Measurements from ENCODE around the gene NOL9. TPM values are rescaled to one million over a fixed set of nuclear protein-coding genes. Genes with fewer than 3 reads are reported as not detected.
A peak's percentile ranks its signal among the peaks of the same experiment; 100 is the strongest.

Gene NOL9
- total and polyA plus RNA-seq, 9 of the 15 experiments (the other 6 are each of a cell fraction or from before 2014, with no cell fraction given), result 5.6 to 76.5 (median 47.3) TPM

DNA sequence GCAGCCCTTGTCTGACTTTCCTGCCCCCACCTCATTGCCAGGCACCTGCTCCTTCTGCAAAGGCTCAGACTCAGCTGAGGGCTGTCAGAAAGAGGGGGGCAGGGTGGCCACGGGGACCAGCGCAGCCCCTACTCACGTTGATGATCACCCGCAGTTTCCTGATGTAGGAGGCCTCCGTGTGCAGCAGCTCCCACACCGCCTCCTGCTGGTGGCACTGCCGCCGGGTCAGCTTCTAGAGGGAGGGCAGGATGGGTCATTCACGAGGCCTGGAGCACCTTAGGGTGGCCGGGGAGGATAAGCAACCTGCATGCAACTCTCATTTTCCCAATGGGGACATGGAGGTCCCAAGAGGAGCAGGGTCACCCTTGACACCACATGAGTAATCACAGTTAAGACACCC lies 81.9 kb downstream of the NOL9 start (continued):
- TF ChIP-seq, protein P1, sequence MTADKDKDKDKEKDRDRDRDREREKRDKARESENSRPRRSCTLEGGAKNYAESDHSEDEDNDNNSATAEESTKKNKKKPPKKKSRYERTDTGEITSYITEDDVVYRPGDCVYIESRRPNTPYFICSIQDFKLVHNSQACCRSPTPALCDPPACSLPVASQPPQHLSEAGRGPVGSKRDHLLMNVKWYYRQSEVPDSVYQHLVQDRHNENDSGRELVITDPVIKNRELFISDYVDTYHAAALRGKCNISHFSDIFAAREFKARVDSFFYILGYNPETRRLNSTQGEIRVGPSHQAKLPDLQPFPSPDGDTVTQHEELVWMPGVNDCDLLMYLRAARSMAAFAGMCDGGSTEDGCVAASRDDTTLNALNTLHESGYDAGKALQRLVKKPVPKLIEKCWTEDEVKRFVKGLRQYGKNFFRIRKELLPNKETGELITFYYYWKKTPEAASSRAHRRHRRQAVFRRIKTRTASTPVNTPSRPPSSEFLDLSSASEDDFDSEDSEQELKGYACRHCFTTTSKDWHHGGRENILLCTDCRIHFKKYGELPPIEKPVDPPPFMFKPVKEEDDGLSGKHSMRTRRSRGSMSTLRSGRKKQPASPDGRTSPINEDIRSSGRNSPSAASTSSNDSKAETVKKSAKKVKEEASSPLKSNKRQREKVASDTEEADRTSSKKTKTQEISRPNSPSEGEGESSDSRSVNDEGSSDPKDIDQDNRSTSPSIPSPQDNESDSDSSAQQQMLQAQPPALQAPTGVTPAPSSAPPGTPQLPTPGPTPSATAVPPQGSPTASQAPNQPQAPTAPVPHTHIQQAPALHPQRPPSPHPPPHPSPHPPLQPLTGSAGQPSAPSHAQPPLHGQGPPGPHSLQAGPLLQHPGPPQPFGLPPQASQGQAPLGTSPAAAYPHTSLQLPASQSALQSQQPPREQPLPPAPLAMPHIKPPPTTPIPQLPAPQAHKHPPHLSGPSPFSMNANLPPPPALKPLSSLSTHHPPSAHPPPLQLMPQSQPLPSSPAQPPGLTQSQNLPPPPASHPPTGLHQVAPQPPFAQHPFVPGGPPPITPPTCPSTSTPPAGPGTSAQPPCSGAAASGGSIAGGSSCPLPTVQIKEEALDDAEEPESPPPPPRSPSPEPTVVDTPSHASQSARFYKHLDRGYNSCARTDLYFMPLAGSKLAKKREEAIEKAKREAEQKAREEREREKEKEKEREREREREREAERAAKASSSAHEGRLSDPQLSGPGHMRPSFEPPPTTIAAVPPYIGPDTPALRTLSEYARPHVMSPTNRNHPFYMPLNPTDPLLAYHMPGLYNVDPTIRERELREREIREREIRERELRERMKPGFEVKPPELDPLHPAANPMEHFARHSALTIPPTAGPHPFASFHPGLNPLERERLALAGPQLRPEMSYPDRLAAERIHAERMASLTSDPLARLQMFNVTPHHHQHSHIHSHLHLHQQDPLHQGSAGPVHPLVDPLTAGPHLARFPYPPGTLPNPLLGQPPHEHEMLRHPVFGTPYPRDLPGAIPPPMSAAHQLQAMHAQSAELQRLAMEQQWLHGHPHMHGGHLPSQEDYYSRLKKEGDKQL (CRISPR knock-in tag; IDR thresholded peaks at IDR 0.05; ENCODE audit: borderline replicate concordance), result no peak
- TF ChIP-seq FOXJ2 (tag; IDR thresholded peaks at IDR 0.05) (no peak), CREM (IDR thresholded peaks at IDR 0.05; ENCODE audit: low read depth) (peak; percentile 31; the same call in 1 of the 2 replicates), TAF1 (IDR thresholded peaks at IDR 0.05; ENCODE audit: control insufficient read depth, extremely low read depth, insufficient read depth, low read length, severe bottlenecking) (no peak), HCFC1 (IDR thresholded peaks at IDR 0.05; ENCODE audit: low read depth, low read length) (peak; percentile 45), NR3C1 (CRISPR knock-in tag; IDR thresholded peaks at IDR 0.05) (no peak), ZNF764 (CRISPR knock-in tag; IDR thresholded peaks at IDR 0.05; ENCODE audit: low read depth) (peak; percentile 74), XRCC5 (IDR thresholded peaks at IDR 0.05; ENCODE audit: low read depth, low read length) (0 out of 2 replicates have a peak, but pooled peaks have one; percentile 54), ZNF589 (CRISPR knock-in tag; IDR thresholded peaks at IDR 0.05; ENCODE audit: low read depth) (no peak), TAF7 (tag; IDR thresholded peaks at IDR 0.05) (no peak), ZNF263 (CRISPR knock-in tag; IDR thresholded peaks at IDR 0.05; ENCODE audit: borderline replicate concordance) (peak; percentile 14; the same call in 1 of the 2 replicates), CREB1 (IDR thresholded peaks at IDR 0.05) (no peak), CREB1 (CRISPR knock-in tag; IDR thresholded peaks at IDR 0.05) (peak; percentile 51; the same call in 1 of the 2 replicates)
- TF ChIP-seq, protein P2, sequence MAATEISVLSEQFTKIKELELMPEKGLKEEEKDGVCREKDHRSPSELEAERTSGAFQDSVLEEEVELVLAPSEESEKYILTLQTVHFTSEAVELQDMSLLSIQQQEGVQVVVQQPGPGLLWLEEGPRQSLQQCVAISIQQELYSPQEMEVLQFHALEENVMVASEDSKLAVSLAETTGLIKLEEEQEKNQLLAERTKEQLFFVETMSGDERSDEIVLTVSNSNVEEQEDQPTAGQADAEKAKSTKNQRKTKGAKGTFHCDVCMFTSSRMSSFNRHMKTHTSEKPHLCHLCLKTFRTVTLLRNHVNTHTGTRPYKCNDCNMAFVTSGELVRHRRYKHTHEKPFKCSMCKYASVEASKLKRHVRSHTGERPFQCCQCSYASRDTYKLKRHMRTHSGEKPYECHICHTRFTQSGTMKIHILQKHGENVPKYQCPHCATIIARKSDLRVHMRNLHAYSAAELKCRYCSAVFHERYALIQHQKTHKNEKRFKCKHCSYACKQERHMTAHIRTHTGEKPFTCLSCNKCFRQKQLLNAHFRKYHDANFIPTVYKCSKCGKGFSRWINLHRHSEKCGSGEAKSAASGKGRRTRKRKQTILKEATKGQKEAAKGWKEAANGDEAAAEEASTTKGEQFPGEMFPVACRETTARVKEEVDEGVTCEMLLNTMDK (IDR thresholded peaks at IDR 0.05; ENCODE audit: borderline replicate concordance, insufficient read depth, low read depth, low read length, poor library complexity, severe bottlenecking), result peak; percentile 42
- TF ChIP-seq, protein P3, sequence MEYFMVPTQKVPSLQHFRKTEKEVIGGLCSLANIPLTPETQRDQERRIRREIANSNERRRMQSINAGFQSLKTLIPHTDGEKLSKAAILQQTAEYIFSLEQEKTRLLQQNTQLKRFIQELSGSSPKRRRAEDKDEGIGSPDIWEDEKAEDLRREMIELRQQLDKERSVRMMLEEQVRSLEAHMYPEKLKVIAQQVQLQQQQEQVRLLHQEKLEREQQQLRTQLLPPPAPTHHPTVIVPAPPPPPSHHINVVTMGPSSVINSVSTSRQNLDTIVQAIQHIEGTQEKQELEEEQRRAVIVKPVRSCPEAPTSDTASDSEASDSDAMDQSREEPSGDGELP (CRISPR knock-in tag; IDR thresholded peaks at IDR 0.05; ENCODE audit: borderline replicate concordance), result 0 out of 2 replicates have a peak, but pooled peaks have one; percentile 37
